ENCODE data around the gene EPS15. TPM values are rescaled to one million over a fixed set of nuclear protein-coding genes. Genes with fewer than 3 reads are reported as not detected.

Gene EPS15
- total and polyA plus RNA-seq, 2 of the 8 experiments (the other 6 are each of a cell fraction or from before 2014, with no cell fraction given): 15.9 to 57.2 TPM

DNA sequence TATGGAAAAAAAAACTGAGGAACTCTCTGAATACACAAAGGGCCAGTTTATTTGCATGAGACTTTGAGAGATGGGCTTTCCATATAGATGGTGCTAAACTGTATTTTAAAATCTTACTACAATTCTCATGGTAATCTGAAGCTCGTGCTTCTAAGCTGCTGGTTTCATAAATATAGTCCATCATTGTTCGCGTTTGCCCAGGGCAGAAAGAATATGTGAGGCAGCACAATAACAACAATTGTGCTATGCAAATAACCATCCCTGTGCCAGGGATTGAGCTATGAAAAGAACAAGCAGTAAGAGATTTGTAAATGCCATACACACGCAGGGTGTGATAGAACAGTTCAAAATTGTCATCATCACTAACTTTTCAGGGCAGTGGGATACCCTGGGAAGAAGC lies 4.9 kb upstream of the EPS15 start:
- POLR2A ChIA-PET (ENCODE audit: partially characterized antibody): interaction anchor here (0.7 to 1.2 kb wide), 2 partner anchors 19 to 29 kb away, joined by 3 to 5 read pairs; no protein-coding TSS in a partner anchor
- H3K23me2 ChIP-seq (ENCODE audit: low read depth, low read length): no peaks in the 10 kb centered on the region
- H4K8ac ChIP-seq (ENCODE audit: extremely low read depth, insufficient read depth, low read length): no peak overlapping the region
- no peaks in the 10 kb centered on the region for H3K4me1 ChIP-seq (replicated peaks in 1 of 4; ENCODE audit: control insufficient read depth in 3 of 4, insufficient read depth in 4 of 4, low read length in 3 of 4)
- no peak overlapping the region for H3K4ac ChIP-seq (replicated peaks; ENCODE audit: insufficient read length, low read depth, low read length)
- H2AK5ac ChIP-seq (ENCODE audit: low read depth, low read length): no peak overlapping the region
- no peak overlapping the region for H3K4me2 ChIP-seq (ENCODE audit: insufficient read depth in 1 of 2, low read depth in 2 of 2, low read length in 2 of 2)
- no peaks in the 10 kb centered on the region for H4K20me1 ChIP-seq (replicated peaks in 1 of 2; ENCODE audit: control insufficient read depth in 1 of 2, insufficient read depth in 2 of 2, low read length in 2 of 2)
- no peak overlapping the region for H4K91ac ChIP-seq (replicated peaks; ENCODE audit: insufficient read length, low read length)
- H2BK5ac ChIP-seq (ENCODE audit: low read depth, low read length): no peak overlapping the region
- no peak overlapping the region for H3K23ac ChIP-seq (ENCODE audit: insufficient read length)
- H3K36me3 ChIP-seq (ENCODE audit: control insufficient read depth in 2 of 4, insufficient read depth in 4 of 4, low read length in 3 of 4): no peaks in the 10 kb centered on the region
- H3K79me2 ChIP-seq (ENCODE audit: control insufficient read depth in 1 of 2, insufficient read depth in 2 of 2, low read length in 2 of 2): no peaks in the 10 kb centered on the region
- H4K5ac ChIP-seq (ENCODE audit: insufficient read length, low read depth, low read length): no peak overlapping the region
- H3K18ac ChIP-seq (ENCODE audit: extremely low read depth, low read length): no peak overlapping the region
- no peak overlapping the region for H3K27ac ChIP-seq (ENCODE audit: low read depth, low read length)
- FAIRE-seq (no peak), DNase-seq (ENCODE audit: low read depth in 1 of 2, low spot score in 2 of 2) (no peak)
- no peak overlapping the region for H2BK120ac ChIP-seq (replicated peaks; ENCODE audit: low read depth, low read length)
- no peak overlapping the region for H3K14ac ChIP-seq (ENCODE audit: insufficient read length)
- CTCF ChIA-PET (ENCODE audit: partially characterized antibody): interaction anchor here (0.7 to 1.6 kb wide), 2 partner anchors 11 to 299 kb away, joined by 3 to 10 read pairs; no protein-coding TSS in a partner anchor
- H3K4me3 ChIP-seq (ENCODE audit: extremely low read depth in 1 of 4, insufficient read depth in 2 of 4, low read depth in 3 of 4, low read length in 4 of 4): no peak overlapping the region
- H3K9me3 ChIP-seq (ENCODE audit: insufficient read depth in 2 of 2, low read depth in 1 of 2, low read length in 1 of 2): no peaks in the 10 kb centered on the region
- no peaks in the 10 kb centered on the region for H3K27me3 ChIP-seq (replicated peaks in 1 of 4; ENCODE audit: control insufficient read depth in 3 of 4, extremely low read depth in 1 of 4, insufficient read depth in 3 of 4, low read length in 3 of 4)
- H2BK20ac ChIP-seq (ENCODE audit: low read length): no peak overlapping the region
- no peaks in the 10 kb centered on the region for H3K79me1 ChIP-seq (ENCODE audit: low read depth, low read length)
- H2BK12ac ChIP-seq (ENCODE audit: low read depth, low read length): no peak overlapping the region
- 83% methylated on average over 4 of the region's 4 CpGs; no CpG with 5 or more reads in 1 of the 2 experiments for WGBS, 2 experiments (ENCODE audit: extremely low coverage in 1 of 2, insufficient coverage in 1 of 2, insufficient read length in 1 of 2, insufficient replicate concordance in 2 of 2, low coverage in 1 of 2, low lambda C conversion rate in 2 of 2, missing lambda C conversion rate in 1 of 2)
- no peak overlapping the region for H3K56ac ChIP-seq (replicated peaks; ENCODE audit: insufficient read length, low read depth, low read length)
- no peak overlapping the region for H2BK15ac ChIP-seq (ENCODE audit: low read length)
- H3K9ac ChIP-seq (replicated peaks in 1 of 4; ENCODE audit: extremely low read depth in 1 of 4, low read depth in 3 of 4, low read length in 3 of 4): no peak overlapping the region
- no peak overlapping the region for H2AFZ ChIP-seq (ENCODE audit: low read length)
- TF ChIP-seq HDAC2 (IDR thresholded peaks at IDR 0.05; ENCODE audit: borderline replicate concordance in 1 of 2, low read depth in 2 of 2, low read length in 2 of 2) (no peak), KDM1A (IDR thresholded peaks at IDR 0.05; ENCODE audit: borderline replicate concordance, low read length) (no peak), POU5F1 (IDR thresholded peaks at IDR 0.05; ENCODE audit: low read depth, low read length) (no peak), SUZ12 (IDR thresholded peaks at IDR 0.05; ENCODE audit: low read length) (no peak), CHD1 (IDR thresholded peaks at IDR 0.05; ENCODE audit: low read depth, low read length) (no peak), CTCF (IDR thresholded peaks at IDR 0.05; ENCODE audit: control extremely low read depth in 1 of 3, insufficient read depth in 1 of 3, low read depth in 1 of 3, low read length in 3 of 3) (no peak), YY1 (IDR thresholded peaks at IDR 0.05; ENCODE audit: low read depth, low read length) (no peak), TCF12 (IDR thresholded peaks at IDR 0.05; ENCODE audit: low read depth, low read length) (no peak), PHF8 (conservative IDR thresholded peaks at IDR 0.05; ENCODE audit: low read depth, low read length) (no peak), SAP30 (IDR thresholded peaks at IDR 0.05; ENCODE audit: insufficient read depth, insufficient replicate concordance, low read length) (no peak), SP1 (IDR thresholded peaks at IDR 0.05; ENCODE audit: low read depth, low read length) (no peak), CBX8 (IDR thresholded peaks at IDR 0.05; ENCODE audit: borderline replicate concordance, low read depth, low read length) (no peak)

Data from H1 (cell line).